Measurements from ENCODE around the gene RHOV. TPM values are rescaled to one million over a fixed set of nuclear protein-coding genes. Genes with fewer than 3 reads are reported as not detected.

RHOV gene
- total RNA-seq, 1 experiment from 2014 or later: 1.4 TPM

DNA sequence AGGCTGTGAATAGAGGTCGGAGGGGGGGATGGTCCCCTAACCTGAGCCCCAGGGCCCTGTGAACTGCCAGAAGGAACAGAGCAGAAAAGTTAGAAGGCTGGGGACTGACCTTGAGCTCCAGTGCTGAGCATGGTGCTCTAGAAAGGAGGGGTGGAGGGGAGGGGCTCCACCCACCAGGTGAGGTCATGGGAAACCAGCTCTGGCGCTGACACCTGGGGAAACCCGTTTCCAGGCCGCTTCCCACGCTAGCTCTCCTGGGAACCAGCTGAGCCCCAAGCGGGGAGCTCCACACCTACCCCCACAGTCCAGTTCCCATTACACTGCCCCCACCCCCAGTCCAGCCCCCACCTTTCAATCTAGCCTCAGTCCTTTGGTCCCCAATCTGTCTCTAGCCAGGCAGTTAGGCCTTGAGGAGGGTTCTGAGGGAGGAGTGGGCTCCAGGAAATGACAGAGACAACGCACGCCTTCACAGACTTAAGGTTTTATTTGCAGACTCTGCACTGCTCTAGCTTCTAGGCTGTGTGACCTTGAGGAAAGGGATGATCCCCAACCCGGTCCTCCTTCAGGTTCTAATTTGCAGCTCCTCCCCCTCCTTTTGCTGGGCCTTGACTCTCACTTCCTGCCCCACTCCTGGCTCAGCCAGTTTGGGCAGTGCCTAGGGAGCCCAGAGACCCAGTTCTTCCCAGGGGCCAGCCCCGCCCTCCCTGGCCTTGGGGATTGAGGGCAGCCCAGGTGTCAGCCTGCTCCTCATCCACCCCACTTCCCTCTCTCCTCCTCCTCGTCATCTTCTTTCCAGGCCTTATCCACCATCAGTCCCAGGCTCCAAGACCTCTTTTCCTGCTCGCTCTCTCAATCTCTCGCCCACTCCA, 2.1 kb downstream of the RHOV start:
- intact Hi-C loops (cut with micrococcal nuclease; ENCODE audit: unreplicated experiment): loop anchor here (1.0 to 10.0 kb wide), 2 partner anchors 15 to 767 kb away; partner anchors contain the start of gene BMF
- H3F3A ChIP-seq (ENCODE audit: insufficient read depth, low read depth): peaks cover 30% of the 10 kb centered on the region
- peaks cover 48% of the 10 kb centered on the region for H3K4me1 ChIP-seq (replicated peaks; ENCODE audit: insufficient read depth)
- no peaks in the 10 kb centered on the region for H3K27me3 ChIP-seq (ENCODE audit: insufficient read depth, low read depth)
- peaks cover 3% of the 10 kb centered on the region; the same call in 1 of the 2 replicates for H3K36me3 ChIP-seq (ENCODE audit: low read depth)
- peak; percentile 83 to 88 for DNase-seq
- H2AFZ ChIP-seq: no peak overlapping the region
- H4K20me1 ChIP-seq (ENCODE audit: insufficient read depth): no peaks in the 10 kb centered on the region
- CTCF ChIA-PET: interaction anchor here (0.6 to 3.8 kb wide), 3 partner anchors 14 to 22 kb away, joined by 3 to 61 read pairs (median 19); partner anchors contain the start of gene VPS18
- TF ChIP-seq, protein P1, sequence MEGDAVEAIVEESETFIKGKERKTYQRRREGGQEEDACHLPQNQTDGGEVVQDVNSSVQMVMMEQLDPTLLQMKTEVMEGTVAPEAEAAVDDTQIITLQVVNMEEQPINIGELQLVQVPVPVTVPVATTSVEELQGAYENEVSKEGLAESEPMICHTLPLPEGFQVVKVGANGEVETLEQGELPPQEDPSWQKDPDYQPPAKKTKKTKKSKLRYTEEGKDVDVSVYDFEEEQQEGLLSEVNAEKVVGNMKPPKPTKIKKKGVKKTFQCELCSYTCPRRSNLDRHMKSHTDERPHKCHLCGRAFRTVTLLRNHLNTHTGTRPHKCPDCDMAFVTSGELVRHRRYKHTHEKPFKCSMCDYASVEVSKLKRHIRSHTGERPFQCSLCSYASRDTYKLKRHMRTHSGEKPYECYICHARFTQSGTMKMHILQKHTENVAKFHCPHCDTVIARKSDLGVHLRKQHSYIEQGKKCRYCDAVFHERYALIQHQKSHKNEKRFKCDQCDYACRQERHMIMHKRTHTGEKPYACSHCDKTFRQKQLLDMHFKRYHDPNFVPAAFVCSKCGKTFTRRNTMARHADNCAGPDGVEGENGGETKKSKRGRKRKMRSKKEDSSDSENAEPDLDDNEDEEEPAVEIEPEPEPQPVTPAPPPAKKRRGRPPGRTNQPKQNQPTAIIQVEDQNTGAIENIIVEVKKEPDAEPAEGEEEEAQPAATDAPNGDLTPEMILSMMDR (conservative IDR thresholded peaks at IDR 0.05): no peak
- no peak for TF ChIP-seq EZH2 (IDR thresholded peaks at IDR 0.05; ENCODE audit: low read depth)
- H3K4me2 ChIP-seq: peak overlapping the region; percentile 92
- peak overlapping the region; percentile 81 for H3K4me3 ChIP-seq
- POLR2A ChIA-PET (ENCODE audit: unreplicated experiment): interaction anchor here (0.6 to 0.8 kb wide), 3 partner anchors 10 to 56 kb away, joined by 4 to 15 read pairs (median 5); no protein-coding TSS in a partner anchor
- no TSS peak for BruUV-seq (replicated peaks)
- H3K27ac ChIP-seq: peak overlapping the region; percentile 91
- peaks cover 25% of the 10 kb centered on the region for H3K79me2 ChIP-seq (ENCODE audit: low read depth)
- no peaks in the 10 kb centered on the region for H3K9me2 ChIP-seq (ENCODE audit: insufficient read depth)
- H3K9me3 ChIP-seq (ENCODE audit: insufficient read depth, low read depth): no peaks in the 10 kb centered on the region

- peaks cover 25% of the 10 kb centered on the region for H3K79me2 ChIP-seq (ENCODE audit: low read depth)
- H3K27ac ChIP-seq: no peak overlapping the region
- no TSS peak for BruUV-seq (replicated peaks)
- H3K27me3 ChIP-seq (ENCODE audit: insufficient read depth, low read depth): no peaks in the 10 kb centered on the region
- H3K9me2 ChIP-seq (ENCODE audit: insufficient read depth): no peaks in the 10 kb centered on the region
- intact Hi-C loops (cut with micrococcal nuclease; ENCODE audit: unreplicated experiment): loop anchor here (10.0 kb wide), 1 partner anchor 766 kb away; the partner anchor contains the start of gene BMF
- TF ChIP-seq, protein P1 (conservative IDR thresholded peaks at IDR 0.05): no peak
- TF ChIP-seq EZH2 (IDR thresholded peaks at IDR 0.05; ENCODE audit: low read depth): no peak
- peak overlapping the region; percentile 92; the same call in 1 of the 2 replicates for H3K4me2 ChIP-seq
- H4K20me1 ChIP-seq (ENCODE audit: insufficient read depth): no peaks in the 10 kb centered on the region
- no peak overlapping the region for H3K4me3 ChIP-seq
- H3K4me1 ChIP-seq (replicated peaks; ENCODE audit: insufficient read depth): peaks cover 47% of the 10 kb centered on the region
- CTCF ChIA-PET: interaction anchor here (0.6 to 2.9 kb wide), 2 partner anchors 21 to 549 kb away, joined by 3 to 19 read pairs; no protein-coding TSS in a partner anchor
- peaks cover 3% of the 10 kb centered on the region; the same call in 1 of the 2 replicates for H3K36me3 ChIP-seq (ENCODE audit: low read depth)
- POLR2A ChIA-PET (ENCODE audit: unreplicated experiment): interaction anchor here (0.5 kb wide), 1 partner anchor 14 kb away, joined by 3 read pairs; no protein-coding TSS in a partner anchor
- H3K9me3 ChIP-seq (ENCODE audit: insufficient read depth, low read depth): no peaks in the 10 kb centered on the region
- peaks cover 31% of the 10 kb centered on the region for H3F3A ChIP-seq (ENCODE audit: insufficient read depth, low read depth)
- DNase-seq: no peak
- H2AFZ ChIP-seq: no peak overlapping the region
Measured at GRCh38 chr15:40870716-40871115, 3.3 kb downstream of the RHOV start.

DNA sequence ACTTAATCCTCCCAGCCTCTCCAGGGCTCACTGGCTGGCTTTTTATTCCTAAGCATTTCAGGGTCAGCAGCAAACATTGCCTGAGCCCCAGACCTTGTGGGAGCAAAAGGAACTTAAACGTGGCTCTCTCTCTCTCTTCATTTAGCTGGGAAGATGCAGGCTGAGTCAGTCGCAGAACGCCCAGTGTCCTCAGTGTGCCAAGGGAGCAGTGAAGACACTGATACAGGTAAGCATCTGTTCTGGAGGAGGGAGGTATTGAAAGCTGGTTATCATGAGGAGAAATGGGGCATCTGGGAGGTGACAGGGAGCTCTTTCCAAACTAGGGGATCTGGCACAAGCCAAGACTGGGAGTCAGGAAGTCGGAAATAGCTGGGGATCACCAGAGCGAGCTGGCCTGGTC, 4.3 kb downstream of the RHOV start:
- TF ChIP-seq, protein P1 (conservative IDR thresholded peaks at IDR 0.05): no peak
- no peak for TF ChIP-seq EZH2 (IDR thresholded peaks at IDR 0.05; ENCODE audit: low read depth)

More for the DNA sequence above, 4.3 kb downstream of the RHOV start:
- Histone ChIP-seq H3K9me3 (ENCODE audit: insufficient read depth, low read depth) (no peaks in the 10 kb centered on the region), H2AFZ (no peak overlapping the region), H4K20me1 (ENCODE audit: insufficient read depth) (no peaks in the 10 kb centered on the region), H3K27me3 (ENCODE audit: insufficient read depth, low read depth) (no peaks in the 10 kb centered on the region), H3K79me2 (ENCODE audit: low read depth) (peaks cover 25% of the 10 kb centered on the region), H3K4me1 (replicated peaks; ENCODE audit: insufficient read depth) (peaks cover 56% of the 10 kb centered on the region), H3K27ac (no peak overlapping the region), H3K4me3 (no peak overlapping the region), H3F3A (ENCODE audit: insufficient read depth, low read depth) (peaks cover 34% of the 10 kb centered on the region), H3K9me2 (ENCODE audit: insufficient read depth) (no peaks in the 10 kb centered on the region), H3K4me2 (no peak overlapping the region), H3K36me3 (ENCODE audit: low read depth) (peaks cover 3% of the 10 kb centered on the region; the same call in 1 of the 2 replicates)
- ChIA-PET POLR2A (ENCODE audit: unreplicated experiment) (interaction anchor here (0.5 kb wide), 1 partner anchor 414 kb away, joined by 3 read pairs; no protein-coding TSS in a partner anchor), CTCF (interaction anchor here (0.9 kb wide), 1 partner anchor 8 kb away, joined by 3 read pairs; no protein-coding TSS in a partner anchor)
- no TSS peak for BruUV-seq (replicated peaks)
- no peak for DNase-seq
- intact Hi-C loops (cut with micrococcal nuclease; ENCODE audit: unreplicated experiment): loop anchor here (10.0 kb wide), 1 partner anchor 765 kb away; the partner anchor contains the start of gene BMF

Data from PC-9 (cell line).